ENCODE results near the gene TRPV3. TPM values are rescaled to one million over a fixed set of nuclear protein-coding genes. Genes with fewer than 3 reads are reported as not detected.
"Not testable (repeated sequence)": the region's sequence is repeated elsewhere in the genome, so short reads cannot be mapped to it uniquely, and the experiment has no call there.

TRPV3 gene
- total RNA-seq, 2 experiments from 2014 or later: 0.06 TPM; not detected in 1

DNA sequence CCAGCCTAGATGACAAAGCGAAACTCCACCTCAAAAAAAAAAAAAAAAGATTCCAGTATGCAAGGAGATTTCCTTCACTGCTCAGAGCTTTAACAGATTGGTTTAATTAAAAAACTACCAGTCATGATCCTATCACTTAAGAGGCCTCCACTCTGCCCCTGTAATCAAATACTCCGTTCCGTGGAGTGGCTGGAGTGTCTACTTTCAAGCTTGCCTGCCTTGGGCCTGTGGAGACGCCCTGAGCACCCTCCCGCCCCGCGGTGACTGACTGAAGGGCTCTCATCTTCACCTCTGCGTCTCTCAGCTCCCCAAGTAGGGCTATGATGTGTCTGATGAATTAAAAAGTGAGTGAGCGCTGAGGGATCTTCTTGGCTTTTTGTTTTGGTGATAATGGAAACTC, 25.3 kb upstream of the TRPV3 start:
- DNase-seq (ENCODE audit: low spot score): no peak
- ChIA-PET POLR2A (no interaction called here), CTCF (ENCODE audit: unreplicated experiment) (no interaction called here)
- intact Hi-C loops (cut with micrococcal nuclease; ENCODE audit: unreplicated experiment): no loop called here
- no peaks in the 10 kb centered on the region for H3K9me3 ChIP-seq (ENCODE audit: low read length)
- H3K4me1 ChIP-seq (ENCODE audit: insufficient read depth, low read length, poor library complexity, severe bottlenecking): no peaks in the 10 kb centered on the region
- no peak overlapping the region for H3K27ac ChIP-seq (ENCODE audit: low read depth, low read length, poor library complexity, severe bottlenecking)
- no peaks in the 10 kb centered on the region for H3K36me3 ChIP-seq (ENCODE audit: insufficient read depth, low read length)
- no peaks in the 10 kb centered on the region for H4K20me1 ChIP-seq (ENCODE audit: insufficient read depth, low read length)
- H3K79me2 ChIP-seq (ENCODE audit: insufficient read depth, low read depth, low read length): no peaks in the 10 kb centered on the region
- TF ChIP-seq EZH2phosphoT487 (IDR thresholded peaks at IDR 0.05; ENCODE audit: borderline replicate concordance, low read depth, low read length): no peak
- TF ChIP-seq, protein P1, sequence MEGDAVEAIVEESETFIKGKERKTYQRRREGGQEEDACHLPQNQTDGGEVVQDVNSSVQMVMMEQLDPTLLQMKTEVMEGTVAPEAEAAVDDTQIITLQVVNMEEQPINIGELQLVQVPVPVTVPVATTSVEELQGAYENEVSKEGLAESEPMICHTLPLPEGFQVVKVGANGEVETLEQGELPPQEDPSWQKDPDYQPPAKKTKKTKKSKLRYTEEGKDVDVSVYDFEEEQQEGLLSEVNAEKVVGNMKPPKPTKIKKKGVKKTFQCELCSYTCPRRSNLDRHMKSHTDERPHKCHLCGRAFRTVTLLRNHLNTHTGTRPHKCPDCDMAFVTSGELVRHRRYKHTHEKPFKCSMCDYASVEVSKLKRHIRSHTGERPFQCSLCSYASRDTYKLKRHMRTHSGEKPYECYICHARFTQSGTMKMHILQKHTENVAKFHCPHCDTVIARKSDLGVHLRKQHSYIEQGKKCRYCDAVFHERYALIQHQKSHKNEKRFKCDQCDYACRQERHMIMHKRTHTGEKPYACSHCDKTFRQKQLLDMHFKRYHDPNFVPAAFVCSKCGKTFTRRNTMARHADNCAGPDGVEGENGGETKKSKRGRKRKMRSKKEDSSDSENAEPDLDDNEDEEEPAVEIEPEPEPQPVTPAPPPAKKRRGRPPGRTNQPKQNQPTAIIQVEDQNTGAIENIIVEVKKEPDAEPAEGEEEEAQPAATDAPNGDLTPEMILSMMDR (conservative IDR thresholded peaks at IDR 0.05; ENCODE audit: low read length): no peak
- no peaks in the 10 kb centered on the region for H3K9me2 ChIP-seq (ENCODE audit: insufficient read depth, low read length)
- no peak overlapping the region for H3K4me3 ChIP-seq (ENCODE audit: low read depth, low read length, poor library complexity, severe bottlenecking)
- no peak overlapping the region for H2AFZ ChIP-seq (ENCODE audit: low read length)
- no peak overlapping the region for H3K4me2 ChIP-seq (ENCODE audit: low read length)
- no TSS peak for BruUV-seq (replicated peaks)

DNA sequence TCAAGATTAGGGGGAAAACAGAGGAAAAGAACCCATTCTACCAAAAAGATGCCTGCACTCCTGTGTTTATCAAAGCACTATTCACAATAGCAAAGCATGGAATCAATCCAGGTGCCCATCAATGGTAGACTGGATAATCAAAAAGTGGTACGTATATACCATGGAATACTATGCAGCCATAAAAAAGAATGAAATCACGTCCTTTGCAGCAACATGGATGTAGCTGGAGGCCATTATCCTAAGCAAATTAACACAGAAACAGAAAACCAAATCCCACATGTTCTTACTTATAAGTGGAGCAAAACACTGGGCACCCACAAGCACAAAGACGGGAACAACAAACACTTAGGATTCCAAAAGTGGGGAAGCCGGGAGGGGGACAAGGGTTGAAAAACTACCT, 21.1 kb upstream of the TRPV3 start:
- H3K4me1 ChIP-seq (ENCODE audit: insufficient read depth, low read length, poor library complexity, severe bottlenecking); H2AFZ ChIP-seq (ENCODE audit: low read length); H3K27ac ChIP-seq (ENCODE audit: low read depth, low read length, poor library complexity, severe bottlenecking); CTCF ChIA-PET (ENCODE audit: unreplicated experiment); H3K4me3 ChIP-seq (ENCODE audit: low read depth, low read length, poor library complexity, severe bottlenecking); H3K4me2 ChIP-seq (ENCODE audit: low read length); intact Hi-C loops (cut with micrococcal nuclease; ENCODE audit: unreplicated experiment); POLR2A ChIA-PET; H4K20me1 ChIP-seq (ENCODE audit: insufficient read depth, low read length); H3K36me3 ChIP-seq (ENCODE audit: insufficient read depth, low read length); DNase-seq (ENCODE audit: low spot score); H3K9me3 ChIP-seq (ENCODE audit: low read length); BruUV-seq (replicated peaks); H3K79me2 ChIP-seq (ENCODE audit: insufficient read depth, low read depth, low read length); H3K9me2 ChIP-seq (ENCODE audit: insufficient read depth, low read length): not testable (repeated sequence)

DNA sequence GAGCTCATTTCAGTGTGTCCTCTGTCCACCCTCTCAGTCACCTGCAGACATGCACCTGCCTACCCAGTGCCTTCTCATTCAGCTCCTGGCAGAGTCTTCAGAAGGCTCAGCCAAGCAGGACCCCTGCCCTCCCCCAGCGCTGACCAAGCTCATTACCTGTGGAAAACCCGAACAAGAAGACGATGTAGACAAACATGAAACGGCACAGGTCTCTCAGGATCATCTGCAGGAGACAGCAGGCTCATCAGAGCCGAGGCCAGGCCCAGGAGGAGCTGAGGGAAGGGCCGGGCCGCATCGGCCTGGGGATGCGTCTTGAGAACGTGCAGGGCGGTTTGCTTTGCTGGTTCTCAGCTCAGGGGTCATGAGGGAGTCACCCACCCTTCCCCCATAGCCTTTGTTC, 19.4 kb upstream of the TRPV3 start:
- no peaks in the 10 kb centered on the region for H3K79me2 ChIP-seq (ENCODE audit: insufficient read depth, low read depth, low read length)
- H3K9me2 ChIP-seq (ENCODE audit: insufficient read depth, low read length): no peaks in the 10 kb centered on the region
- ChIA-PET POLR2A (interaction anchor here (0.6 kb wide), 1 partner anchor 21 kb away, joined by 5 read pairs; no protein-coding TSS in a partner anchor), CTCF (ENCODE audit: unreplicated experiment) (no interaction called here)
- no peak overlapping the region for H3K4me3 ChIP-seq (ENCODE audit: low read depth, low read length, poor library complexity, severe bottlenecking)
- H3K9me3 ChIP-seq (ENCODE audit: low read length): no peaks in the 10 kb centered on the region
- no peaks in the 10 kb centered on the region for H3K36me3 ChIP-seq (ENCODE audit: insufficient read depth, low read length)
- no peak overlapping the region for H2AFZ ChIP-seq (ENCODE audit: low read length)
- intact Hi-C loops (cut with micrococcal nuclease; ENCODE audit: unreplicated experiment): no loop called here
- H3K27ac ChIP-seq (ENCODE audit: low read depth, low read length, poor library complexity, severe bottlenecking): no peak overlapping the region
- peaks cover 22% of the 10 kb centered on the region for H3K4me1 ChIP-seq (ENCODE audit: insufficient read depth, low read length, poor library complexity, severe bottlenecking)
- H3K4me2 ChIP-seq (ENCODE audit: low read length): no peak overlapping the region
- no TSS peak for BruUV-seq (replicated peaks)
- no peak for TF ChIP-seq EZH2phosphoT487 (IDR thresholded peaks at IDR 0.05; ENCODE audit: borderline replicate concordance, low read depth, low read length)
- TF ChIP-seq, protein P1 (conservative IDR thresholded peaks at IDR 0.05; ENCODE audit: low read length): no peak
- no peaks in the 10 kb centered on the region for H4K20me1 ChIP-seq (ENCODE audit: insufficient read depth, low read length)
- no peak for DNase-seq (ENCODE audit: low spot score)

All from OCI-LY7 (cell line).